ENCODE measurements around the gene DHRS1.

- TF ChIP-seq CTCF (IDR thresholded peaks at IDR 0.05) (no peak), SIN3A (IDR thresholded peaks at IDR 0.05; ENCODE audit: borderline replicate concordance, insufficient read depth, low read depth, low read length) (no peak), POLR2AphosphoS5 (IDR thresholded peaks at IDR 0.05; ENCODE audit: low read depth, low read length) (no peak)
Observed at GRCh38 chr14:24324024-24324423, 24.4 kb upstream of the DHRS1 start.

All from Panc1 (cell line).